WERI-Rb-1 (cell line): Measurements from ENCODE around the gene BMAL1.
"Not testable (repeated sequence)": the region's sequence is repeated elsewhere in the genome, so short reads cannot be mapped to it uniquely, and the experiment has no call there.

Experiments
- DNase-seq: peaks from one replicate; pipeline ENCODE4 v3.0.0-alpha.2; 2020
- H3K27ac ChIP-seq: fragments of 250-450 bp; sonication (Bioruptor Pico); 2 replicates; pipeline ENCODE4 v1.5.1; 2020; ENCODE audit warnings: mild to moderate bottlenecking, moderate library complexity
- H3K27me3 ChIP-seq: fragments of 250-450 bp; sonication (Bioruptor Pico); 2 replicates; pipeline ENCODE4 v1.5.1; 2021; ENCODE audit warnings: mild to moderate bottlenecking, low read depth, moderate library complexity; ENCODE audit not compliant: insufficient read depth, severe bottlenecking
- H3K36me3 ChIP-seq: fragments of 250-450 bp; sonication (Bioruptor Pico); 2 replicates; pipeline ENCODE4 v1.5.1; 2020; ENCODE audit warnings: mild to moderate bottlenecking, moderate library complexity
- H3K4me3 ChIP-seq: 2 replicates; pipeline ENCODE4 v1.5.1; 2011; ENCODE audit warnings: low read depth, mild to moderate bottlenecking, control low read depth, low read length
- H3K9me3 ChIP-seq: fragments of 250-450 bp; sonication (Bioruptor Pico); 2 replicates; pipeline ENCODE4 v1.5.1; 2021; ENCODE audit warnings: mild to moderate bottlenecking, moderate library complexity; ENCODE audit not compliant: severe bottlenecking
- TF ChIP-seq, protein P1 (sequence below): IDR thresholded peaks from 2 replicates; pipeline ENCODE4 v1.5.1; 2011; ENCODE audit warnings: low read depth, mild to moderate bottlenecking, control low read depth, inconsistent platforms, low read length

The BMAL1 gene

DNA sequence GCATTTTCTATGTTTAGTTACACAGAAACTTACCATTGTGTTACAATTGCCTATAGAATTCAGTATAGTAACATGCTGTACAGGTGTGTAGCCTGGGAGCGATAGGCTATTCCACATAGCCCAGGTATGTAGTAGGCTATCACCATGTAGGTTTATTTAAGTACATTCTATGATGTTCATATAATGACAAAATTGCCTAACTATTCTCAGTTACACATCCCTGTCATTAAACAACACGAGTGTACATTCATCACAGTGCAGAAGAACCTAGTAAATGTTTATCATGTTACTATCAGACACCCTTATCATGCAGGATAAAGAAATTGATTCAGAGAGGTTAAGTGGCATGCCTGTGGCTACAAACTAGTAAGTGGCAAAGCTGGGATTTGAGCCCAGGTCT is 28.4 kb upstream of the BMAL1 start:
- no peak for DNase-seq
- Histone ChIP-seq H3K36me3 (no peaks in the 10 kb centered on the region), H3K4me3 (no peak overlapping the region), H3K9me3 (no peaks in the 10 kb centered on the region), H3K27me3 (peaks cover 12% of the 10 kb centered on the region), H3K27ac (no peak overlapping the region)
- TF ChIP-seq, protein P1, sequence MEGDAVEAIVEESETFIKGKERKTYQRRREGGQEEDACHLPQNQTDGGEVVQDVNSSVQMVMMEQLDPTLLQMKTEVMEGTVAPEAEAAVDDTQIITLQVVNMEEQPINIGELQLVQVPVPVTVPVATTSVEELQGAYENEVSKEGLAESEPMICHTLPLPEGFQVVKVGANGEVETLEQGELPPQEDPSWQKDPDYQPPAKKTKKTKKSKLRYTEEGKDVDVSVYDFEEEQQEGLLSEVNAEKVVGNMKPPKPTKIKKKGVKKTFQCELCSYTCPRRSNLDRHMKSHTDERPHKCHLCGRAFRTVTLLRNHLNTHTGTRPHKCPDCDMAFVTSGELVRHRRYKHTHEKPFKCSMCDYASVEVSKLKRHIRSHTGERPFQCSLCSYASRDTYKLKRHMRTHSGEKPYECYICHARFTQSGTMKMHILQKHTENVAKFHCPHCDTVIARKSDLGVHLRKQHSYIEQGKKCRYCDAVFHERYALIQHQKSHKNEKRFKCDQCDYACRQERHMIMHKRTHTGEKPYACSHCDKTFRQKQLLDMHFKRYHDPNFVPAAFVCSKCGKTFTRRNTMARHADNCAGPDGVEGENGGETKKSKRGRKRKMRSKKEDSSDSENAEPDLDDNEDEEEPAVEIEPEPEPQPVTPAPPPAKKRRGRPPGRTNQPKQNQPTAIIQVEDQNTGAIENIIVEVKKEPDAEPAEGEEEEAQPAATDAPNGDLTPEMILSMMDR: no peak

- no peak for DNase-seq
These were observed 27.6 kb upstream of the BMAL1 start for GRCh38 chr11:13249992-13250391.

GRCh38 chr11:13251966-13252365 is 25.6 kb upstream of the BMAL1 start:
- H3K27ac ChIP-seq: no peak overlapping the region
- peaks cover 4% of the 10 kb centered on the region for H3K27me3 ChIP-seq
- TF ChIP-seq, protein P1: no peak
- H3K36me3 ChIP-seq: no peaks in the 10 kb centered on the region
- no peaks in the 10 kb centered on the region for H3K9me3 ChIP-seq
- H3K4me3 ChIP-seq: no peak overlapping the region
- DNase-seq: no peak

More at GRCh38 chr11:13249992-13250391, 27.6 kb upstream of the BMAL1 start:
- H3K36me3 ChIP-seq: no peaks in the 10 kb centered on the region
- H3K4me3 ChIP-seq: no peak overlapping the region
- no peak overlapping the region for H3K27ac ChIP-seq
- TF ChIP-seq, protein P1: 0 out of 2 replicates have a peak, but pooled peaks have one; percentile 19
- peaks cover 13% of the 10 kb centered on the region for H3K27me3 ChIP-seq
- H3K9me3 ChIP-seq: no peaks in the 10 kb centered on the region

DNA sequence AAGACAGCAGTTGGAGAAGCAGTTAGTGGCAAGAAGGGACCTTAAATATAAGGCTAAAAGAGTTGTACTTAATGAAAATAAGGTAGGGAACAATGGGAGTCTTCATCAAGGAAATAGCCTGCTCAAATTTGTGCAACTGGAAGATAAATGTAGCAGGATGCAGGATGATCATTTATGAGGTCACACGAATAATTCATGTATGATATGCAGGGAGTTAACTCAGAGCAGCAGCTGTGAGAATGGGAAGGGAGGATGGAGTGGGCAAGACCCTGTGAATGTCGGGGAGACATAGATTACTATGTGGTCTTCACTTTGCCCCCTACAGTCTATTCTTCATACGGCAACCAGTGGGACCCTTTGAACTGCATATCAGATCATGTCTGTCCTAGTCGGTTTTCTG is 25.2 kb upstream of the BMAL1 start:
- Histone ChIP-seq H3K27ac (no peak overlapping the region), H3K9me3 (no peaks in the 10 kb centered on the region), H3K36me3 (no peaks in the 10 kb centered on the region), H3K4me3 (no peak overlapping the region), H3K27me3 (peaks cover 4% of the 10 kb centered on the region)
- TF ChIP-seq, protein P1: no peak
- DNase-seq: no peak

DNA sequence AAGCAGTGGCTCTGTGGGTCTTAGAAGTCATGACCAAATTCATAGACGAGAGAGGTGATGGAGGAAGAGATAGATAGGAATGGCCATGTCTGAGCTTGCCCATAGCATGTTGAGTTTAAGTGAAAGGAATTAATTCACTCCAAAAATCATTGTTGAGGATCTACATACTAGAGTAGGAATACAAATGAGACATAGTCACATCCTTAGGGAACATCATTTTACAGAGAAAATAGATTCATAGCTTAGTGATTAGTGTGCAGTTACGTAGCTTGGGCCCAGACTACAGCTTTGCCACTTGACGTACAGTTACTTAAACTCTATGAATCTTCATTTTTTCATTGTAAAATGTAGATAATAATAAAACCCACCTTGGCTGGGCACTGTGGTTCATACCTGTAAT is 21.4 kb upstream of the BMAL1 start:
- TF ChIP-seq, protein P1: no peak
- Histone ChIP-seq H3K36me3 (no peaks in the 10 kb centered on the region), H3K9me3 (no peaks in the 10 kb centered on the region), H3K27me3 (peaks cover 4% of the 10 kb centered on the region), H3K27ac (no peak overlapping the region), H3K4me3 (no peak overlapping the region)
- DNase-seq: no peak

DNA sequence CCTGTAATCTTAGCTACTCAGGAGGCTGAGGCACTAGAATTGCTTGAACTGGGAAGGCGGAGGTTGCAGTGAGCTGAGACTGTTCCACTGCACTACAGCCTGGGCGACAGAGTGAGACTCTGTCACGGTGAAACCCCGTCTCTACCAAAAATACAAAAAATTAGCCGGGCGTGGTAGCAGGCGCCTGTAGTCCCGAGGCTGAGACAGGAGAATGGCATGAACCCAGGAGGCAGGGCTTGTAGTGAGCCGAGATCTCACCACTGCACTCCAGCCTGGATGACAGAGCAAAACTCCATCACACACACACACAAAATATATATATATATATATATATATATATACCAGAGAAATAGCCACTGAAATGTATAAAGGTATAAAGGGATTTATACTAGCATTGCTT is 19.5 kb upstream of the BMAL1 start:
- not testable (repeated sequence) for H3K27ac ChIP-seq, H3K9me3 ChIP-seq, DNase-seq, H3K4me3 ChIP-seq, H3K36me3 ChIP-seq, H3K27me3 ChIP-seq
